ENCODE measurements around the gene DMTF1.
"Not testable (repeated sequence)": the region's sequence is repeated elsewhere in the genome, so short reads cannot be mapped to it uniquely, and the experiment has no call there.

DMTF1 gene

GRCh38 chr7:87152112-87152896 is at the start of gene DMTF1:
DMTF1 (plus strand) TSS chr7:87152453; CDS start chr7:87164942, 12,489 bp downstream.
- DNase-seq, result peak; percentile 82 to 92

GRCh38 chr7:87105401-87105800 is 46.9 kb upstream of the DMTF1 start:
- DNase-seq, result peak in 1 of 2 experiments; percentile 10

GRCh38 chr7:87106974-87107612 is 45.2 kb upstream of the DMTF1 start:
- no peak for DNase-seq

- no peak for DNase-seq
Observed at GRCh38 chr7:87107949-87108776, 44.1 kb upstream of the DMTF1 start.

GRCh38 chr7:87110778-87111177 is 41.5 kb upstream of the DMTF1 start:
- peak in 1 of 2 experiments; percentile 4 for DNase-seq

GRCh38 chr7:87111877-87112276 is 40.4 kb upstream of the DMTF1 start:
- no peak for DNase-seq

DNA sequence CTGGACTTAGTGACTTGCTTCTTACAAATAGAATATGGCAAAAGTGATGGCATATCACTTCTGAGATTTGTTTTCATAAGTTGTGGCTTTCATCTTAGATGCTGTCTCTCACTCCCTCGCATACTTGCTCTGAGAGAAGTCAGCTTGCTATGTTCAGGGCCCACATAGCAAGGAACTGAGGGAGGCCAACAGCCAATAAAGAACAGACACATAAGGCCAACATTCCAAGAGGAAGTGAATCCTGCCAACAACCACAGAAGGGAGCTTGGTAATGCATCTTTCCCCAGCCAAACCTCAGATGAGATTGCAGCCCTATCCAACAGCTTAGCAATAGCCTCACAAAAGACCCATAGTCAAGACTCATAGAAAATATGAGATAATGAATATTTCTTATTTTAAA is 39.2 kb upstream of the DMTF1 start:
- no peak for DNase-seq

GRCh38 chr7:87113904-87114303 is 38.3 kb upstream of the DMTF1 start:
- not testable (repeated sequence) for DNase-seq

- not testable (repeated sequence) for DNase-seq
Observed at GRCh38 chr7:87115772-87116171, 36.5 kb upstream of the DMTF1 start.

DNA sequence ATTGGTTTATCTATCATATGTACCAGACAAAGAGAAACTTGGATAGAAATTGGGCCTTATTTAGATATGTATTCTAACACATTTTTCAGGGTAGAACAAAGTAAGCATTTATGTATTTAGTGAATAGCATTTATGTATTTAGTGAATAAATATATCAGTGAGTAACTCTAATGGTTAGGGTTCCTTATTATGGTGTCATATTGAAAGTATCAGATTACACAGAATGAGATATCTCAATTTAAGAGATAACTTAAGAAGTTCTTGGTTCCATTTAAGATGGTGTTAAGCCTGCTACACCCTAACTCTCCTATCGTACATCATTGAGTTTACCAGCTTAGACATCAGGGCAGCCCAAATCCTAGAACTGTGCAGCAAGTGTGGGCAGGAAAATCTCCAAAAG is 35.9 kb upstream of the DMTF1 start:
- DNase-seq, result no peak

DNA sequence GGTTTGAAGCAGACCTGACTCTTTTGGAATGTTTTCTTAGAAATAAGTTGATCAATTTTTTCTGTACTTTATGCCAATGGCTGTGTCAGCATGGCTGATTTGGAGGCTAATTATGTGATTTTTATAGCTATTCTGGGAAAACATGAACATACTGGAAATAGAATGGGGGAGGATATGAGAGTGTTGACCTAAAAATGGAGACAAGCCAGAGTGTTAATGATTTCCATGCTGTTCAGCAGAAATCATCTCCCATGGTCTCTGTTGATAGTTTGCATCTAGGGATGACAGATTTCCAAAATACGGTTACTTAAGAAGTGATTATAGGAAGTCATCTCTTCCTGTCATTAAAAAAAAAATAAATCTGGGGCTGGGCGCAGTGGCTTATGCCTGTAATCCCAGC is 32.7 kb upstream of the DMTF1 start:
- no peak for DNase-seq

DNA sequence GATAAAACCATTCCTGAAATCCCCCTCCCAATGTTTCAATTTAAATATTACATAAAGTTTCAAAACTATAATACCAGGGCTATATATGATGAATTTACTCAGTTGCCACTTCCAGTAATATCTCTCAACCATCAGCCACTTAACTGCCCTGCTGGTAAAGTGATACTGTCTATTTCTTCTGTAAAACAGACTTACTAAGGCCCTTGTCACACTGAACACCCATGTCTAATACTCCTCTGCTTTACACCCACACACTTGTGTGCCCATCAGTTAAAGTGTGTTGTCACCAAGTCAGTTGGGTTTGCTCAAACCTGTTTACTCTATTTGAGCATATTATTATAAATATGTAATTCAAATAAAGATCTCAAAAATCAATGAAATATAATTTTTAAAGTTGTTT is 29.1 kb upstream of the DMTF1 start:
- DNase-seq, result no peak

- no peak for DNase-seq
Observed at GRCh38 chr7:87127019-87127418, 25.2 kb upstream of the DMTF1 start.

DNA sequence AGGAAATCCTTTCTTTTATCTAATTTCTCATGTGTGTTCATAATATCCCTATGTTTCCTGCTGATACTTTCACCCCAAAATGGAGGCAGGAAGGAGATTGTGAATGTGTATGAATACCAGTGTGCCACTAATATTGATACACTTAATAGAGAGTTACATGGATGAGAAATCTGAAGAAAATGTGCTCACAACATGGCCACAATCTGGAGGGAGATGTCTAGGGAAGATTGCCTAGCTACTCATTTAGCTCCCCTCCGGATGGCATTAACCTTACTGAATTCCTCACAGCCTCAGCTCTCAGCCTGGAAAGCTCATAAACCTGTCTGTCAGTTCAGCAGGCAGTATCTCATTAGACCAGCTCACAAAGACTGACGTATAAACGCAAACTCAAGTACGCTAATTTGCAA is 23.4 kb upstream of the DMTF1 start:
- no peak for DNase-seq

DNA sequence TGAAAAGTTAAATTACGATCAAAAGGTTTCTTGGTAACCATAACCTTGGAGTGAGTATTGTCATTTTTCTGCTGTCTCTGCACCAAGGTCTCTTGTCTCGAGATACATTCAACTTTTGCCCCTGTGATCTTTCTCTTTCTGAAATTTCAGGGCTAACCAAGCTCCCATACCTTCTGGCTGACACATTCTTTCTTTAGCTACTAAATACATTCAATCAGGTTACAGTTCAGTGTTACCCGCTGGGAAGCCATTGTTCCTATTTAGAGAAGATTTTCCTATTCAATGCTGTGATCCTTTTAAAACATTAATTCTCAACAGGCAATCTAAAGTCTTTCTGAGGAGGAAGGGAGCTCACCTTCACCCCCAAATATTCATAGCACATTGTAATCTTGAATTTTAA is 22.9 kb upstream of the DMTF1 start:
- no peak for DNase-seq

- DNase-seq, result no peak
Observed at GRCh38 chr7:87129848-87130247, 22.4 kb upstream of the DMTF1 start.

DNA sequence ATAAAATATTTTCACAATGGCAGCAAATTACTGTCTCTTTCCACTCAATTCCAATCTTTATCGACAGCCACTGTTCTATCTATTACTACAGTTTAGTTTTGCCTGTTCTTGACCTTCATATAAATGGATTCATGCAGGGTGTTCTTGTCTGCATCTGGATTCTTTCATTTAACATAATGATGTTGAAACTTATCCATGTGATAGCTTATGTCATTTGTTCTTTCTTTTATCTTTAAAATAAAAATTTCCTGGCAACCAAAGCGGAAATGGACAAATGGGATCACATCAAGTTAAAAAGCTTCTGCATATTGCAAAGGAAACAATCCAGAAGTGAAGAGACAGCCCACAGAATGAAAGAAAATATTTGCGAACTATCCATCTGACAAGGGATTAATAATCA is 20.5 kb upstream of the DMTF1 start:
- no peak for DNase-seq

GRCh38 chr7:87137271-87137670 is 15.0 kb upstream of the DMTF1 start:
- DNase-seq, result no peak

GRCh38 chr7:87139514-87139913 is 12.7 kb upstream of the DMTF1 start:
- DNase-seq, result no peak

GRCh38 chr7:87140271-87140748 is 11.9 kb upstream of the DMTF1 start:
- DNase-seq, result no peak

DNA sequence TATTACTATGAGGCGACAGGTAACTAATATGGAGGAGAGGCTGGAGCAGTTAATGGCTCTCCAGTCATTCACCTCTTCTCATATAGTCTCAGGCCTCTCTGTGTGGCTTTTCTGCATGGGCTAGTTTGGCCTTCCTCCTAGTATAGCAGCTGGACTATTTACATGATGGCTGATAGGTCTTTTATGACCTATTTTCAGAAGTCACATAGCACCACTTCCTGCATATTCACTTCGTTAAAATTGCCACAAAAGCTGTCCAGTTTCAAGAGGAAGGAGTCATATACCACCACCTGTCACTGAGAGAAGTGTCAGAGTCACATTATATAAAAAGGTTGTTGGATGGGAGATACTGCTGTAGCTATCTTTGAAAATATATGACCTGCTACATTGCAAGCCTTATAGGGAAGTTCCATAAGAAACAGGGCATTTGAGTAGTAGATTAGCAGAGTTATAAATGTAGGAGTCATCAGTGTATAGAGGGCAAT is 8.0 kb upstream of the DMTF1 start:
- peak in 1 of 2 experiments; percentile 26 for DNase-seq

GRCh38 chr7:87146740-87147386 is 5.4 kb upstream of the DMTF1 start:
- peak; percentile 75 to 90 for DNase-seq

DNA sequence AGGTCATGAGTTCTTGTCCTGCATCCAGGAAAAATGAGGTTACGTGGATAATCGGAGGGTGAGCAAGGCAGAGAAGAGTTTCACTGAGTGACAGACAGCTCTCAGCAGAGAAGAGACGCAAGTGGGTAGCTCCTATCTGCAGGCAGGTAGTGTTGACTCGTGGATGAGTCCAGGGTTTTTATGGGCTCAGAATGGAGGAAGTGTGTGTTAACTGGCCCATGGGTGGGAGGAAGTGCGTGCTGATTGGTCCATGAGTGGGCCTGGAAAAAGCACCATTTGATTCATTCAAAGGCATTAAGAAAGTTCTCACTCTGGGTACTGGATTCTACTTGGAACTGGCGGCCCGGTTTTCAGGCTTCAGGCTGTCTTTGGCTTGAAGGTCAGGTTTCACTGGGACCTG is 4.8 kb upstream of the DMTF1 start:
- peak; percentile 29 to 68 for DNase-seq

All from NCI-H524 (cell line).